ENCODE results near the gene LYPD6. TPM values are rescaled to one million over a fixed set of nuclear protein-coding genes. Genes with fewer than 3 reads are reported as not detected.
A peak's percentile ranks its signal among the peaks of the same experiment; 100 is the strongest.

The LYPD6 gene
- total RNA-seq, 1 experiment from 2014 or later: 0.54 TPM

DNA sequence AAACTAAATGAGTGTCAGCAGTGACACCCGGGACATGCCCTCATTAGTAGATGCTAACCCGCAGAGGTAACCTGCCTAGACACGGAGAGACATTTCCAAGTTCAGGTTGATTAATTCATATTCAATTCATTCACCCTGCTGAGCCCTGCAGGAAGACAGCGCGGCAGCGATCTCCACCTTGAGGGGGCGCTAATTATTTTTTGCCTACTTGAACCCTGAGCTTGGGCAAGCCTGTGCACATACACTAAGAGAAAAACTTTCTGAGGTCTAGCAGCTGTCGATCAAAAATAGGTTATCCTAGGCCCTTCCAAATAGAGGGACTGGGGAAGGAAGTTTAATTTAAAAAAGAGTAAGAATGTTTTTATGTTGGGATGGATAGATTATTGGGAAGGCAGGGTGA is 1.3 kb upstream of the LYPD6 start:
- ChIA-PET POLR2A (ENCODE audit: low non-redundant PET) (no interaction called here), CTCF (no interaction called here)
- intact Hi-C loops (cut with micrococcal nuclease; ENCODE audit: unreplicated experiment): loop anchor here (5.0 kb wide), 1 partner anchor 233 kb away; no protein-coding TSS in a partner anchor
- peak; percentile 13 for DNase-seq (ENCODE audit: low spot score)
- Histone ChIP-seq H3K27me3 (replicated peaks; ENCODE audit: insufficient read depth, low read depth, low read length, poor library complexity) (peaks cover 18% of the 10 kb centered on the region), H3K36me3 (ENCODE audit: insufficient read depth, low read length, poor library complexity, severe bottlenecking) (no peaks in the 10 kb centered on the region), H3K9me3 (ENCODE audit: low read depth, low read length, poor library complexity, severe bottlenecking) (no peaks in the 10 kb centered on the region), H3K27ac (ENCODE audit: low read depth, low read length, poor library complexity, severe bottlenecking) (no peak overlapping the region), H3K4me3 (ENCODE audit: low read depth, low read length, poor library complexity, severe bottlenecking) (no peak overlapping the region), H3K4me1 (ENCODE audit: insufficient read depth, low read length, poor library complexity, severe bottlenecking) (peaks cover 4% of the 10 kb centered on the region)
- TF ChIP-seq EZH2 (IDR thresholded peaks at IDR 0.05; ENCODE audit: borderline replicate concordance, low read depth, low read length, poor library complexity, severe bottlenecking) (no peak), CTCF (conservative IDR thresholded peaks at IDR 0.05; ENCODE audit: low read depth, low read length) (peak; percentile 59)
- BruUV-seq (replicated peaks): no TSS peak

DNA sequence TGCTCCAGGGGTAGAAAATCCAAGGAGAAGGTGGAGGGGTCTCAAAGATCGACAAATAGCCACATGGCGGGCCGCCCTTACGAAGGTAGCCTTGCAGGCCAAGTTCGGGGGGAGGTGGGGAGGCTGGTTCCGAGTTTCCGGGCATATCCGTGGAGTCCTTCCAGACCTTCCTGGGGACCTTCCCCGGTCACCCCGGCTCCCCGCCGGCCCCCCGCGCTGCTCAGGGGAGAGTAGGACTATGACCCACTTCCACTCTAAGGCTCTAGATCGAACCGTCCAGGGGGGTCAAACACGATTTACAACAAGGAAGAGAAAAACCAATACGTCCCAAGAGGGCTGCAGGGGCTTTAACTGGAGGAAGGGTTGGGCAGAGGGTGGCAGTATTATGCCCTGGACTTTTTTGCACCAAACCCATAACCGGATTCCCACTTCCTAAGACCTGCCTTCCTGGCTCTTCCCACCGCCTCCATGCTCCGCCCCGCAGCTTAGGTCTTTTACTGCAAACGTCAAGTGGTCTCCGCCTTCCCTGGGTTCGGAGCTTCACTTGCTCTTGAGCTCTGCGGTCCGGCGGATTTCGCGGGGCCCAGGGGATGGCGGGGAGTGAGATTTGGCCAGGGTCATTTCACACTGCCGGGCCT is 779 bp upstream of the LYPD6 start:
- POLR2A ChIA-PET (ENCODE audit: low non-redundant PET): no interaction called here

GRCh38 chr2:149331023-149331400 is 625 bp downstream of the LYPD6 start:
- BruUV-seq (replicated peaks): no TSS peak
- no peaks in the 10 kb centered on the region for H3K9me3 ChIP-seq (ENCODE audit: low read depth, low read length, poor library complexity, severe bottlenecking)
- H3K4me1 ChIP-seq (ENCODE audit: insufficient read depth, low read length, poor library complexity, severe bottlenecking): peaks cover 4% of the 10 kb centered on the region
- H3K4me3 ChIP-seq (ENCODE audit: low read depth, low read length, poor library complexity, severe bottlenecking): peak overlapping the region; percentile 60
- no peak for DNase-seq (ENCODE audit: low spot score)
- intact Hi-C loops (cut with micrococcal nuclease; ENCODE audit: unreplicated experiment): no loop called here
- TF ChIP-seq CTCF (conservative IDR thresholded peaks at IDR 0.05; ENCODE audit: low read depth, low read length) (no peak), EZH2 (IDR thresholded peaks at IDR 0.05; ENCODE audit: borderline replicate concordance, low read depth, low read length, poor library complexity, severe bottlenecking) (no peak)
- H3K27ac ChIP-seq (ENCODE audit: low read depth, low read length, poor library complexity, severe bottlenecking): no peak overlapping the region
- ChIA-PET CTCF (no interaction called here), POLR2A (ENCODE audit: low non-redundant PET) (no interaction called here)
- no peaks in the 10 kb centered on the region for H3K36me3 ChIP-seq (ENCODE audit: insufficient read depth, low read length, poor library complexity, severe bottlenecking)
- peaks cover 18% of the 10 kb centered on the region for H3K27me3 ChIP-seq (replicated peaks; ENCODE audit: insufficient read depth, low read depth, low read length, poor library complexity)

More for the DNA sequence above, 779 bp upstream of the LYPD6 start:
- no TSS peak for BruUV-seq (replicated peaks)
- peak; percentile 73 for DNase-seq (ENCODE audit: low spot score)
- Histone ChIP-seq H3K9me3 (ENCODE audit: low read depth, low read length, poor library complexity, severe bottlenecking) (no peaks in the 10 kb centered on the region), H3K27me3 (replicated peaks; ENCODE audit: insufficient read depth, low read depth, low read length, poor library complexity) (peaks cover 18% of the 10 kb centered on the region), H3K4me1 (ENCODE audit: insufficient read depth, low read length, poor library complexity, severe bottlenecking) (peaks cover 4% of the 10 kb centered on the region), H3K4me3 (ENCODE audit: low read depth, low read length, poor library complexity, severe bottlenecking) (peak overlapping the region; percentile 60), H3K27ac (ENCODE audit: low read depth, low read length, poor library complexity, severe bottlenecking) (no peak overlapping the region), H3K36me3 (ENCODE audit: insufficient read depth, low read length, poor library complexity, severe bottlenecking) (no peaks in the 10 kb centered on the region)
- CTCF ChIA-PET: interaction anchor here (0.8 kb wide), 1 partner anchor 89 kb away, joined by 3 read pairs; no protein-coding TSS in a partner anchor
- intact Hi-C loops (cut with micrococcal nuclease; ENCODE audit: unreplicated experiment): loop anchor here (5.0 kb wide), 1 partner anchor 233 kb away; no protein-coding TSS in a partner anchor
- TF ChIP-seq CTCF (conservative IDR thresholded peaks at IDR 0.05; ENCODE audit: low read depth, low read length) (no peak), EZH2 (IDR thresholded peaks at IDR 0.05; ENCODE audit: borderline replicate concordance, low read depth, low read length, poor library complexity, severe bottlenecking) (no peak)
